HepG2 (cell line): ENCODE measurements around the gene USH2A.

Source experiments
- ARNTL ChIP-seq: sonication (generic); formaldehyde crosslinking; IDR thresholded peaks from 2 replicates; pipeline ENCODE4 v1.4.0; 2020; ENCODE audit warnings: mild to moderate bottlenecking, missing genetic modification reagents
- FOSL1 ChIP-seq: sonication (generic); formaldehyde crosslinking; IDR thresholded peaks from 2 replicates; pipeline ENCODE4 v1.9.0; 2021; ENCODE audit warnings: missing genetic modification reagents, borderline replicate concordance
- HDAC6 ChIP-seq: fragments of 200-600 bp; sonication (generic); IDR thresholded peaks from 2 replicates; pipeline ENCODE4 v1.7.0; 2017; ENCODE audit warnings: mild to moderate bottlenecking, antibody characterized with exemption, low read length, low read depth
- IRF9 ChIP-seq: sonication (generic); formaldehyde crosslinking; IDR thresholded peaks from 2 replicates; pipeline ENCODE4 v1.8.0; 2022; ENCODE audit warnings: missing genetic modification reagents, mild to moderate bottlenecking, borderline replicate concordance
- MAFK ChIP-seq, 2 experiments: IDR thresholded peaks in 1 of 2; conservative IDR thresholded peaks in 1 of 2; 2 replicates each; pipeline ENCODE4 v1.6.1; 2011; ENCODE audit warnings: improper control_type of control experiment in 2 of 2, low read length in 2 of 2
- MBNL3 ChIP-seq: fragments of 250-450 bp; sonication (Bioruptor Pico); conservative IDR thresholded peaks from 2 replicates; pipeline ENCODE4 v1.8.0; 2022; ENCODE audit warnings: mild to moderate bottlenecking, inconsistent platforms
- MLX ChIP-seq: IDR thresholded peaks from 2 replicates; pipeline ENCODE4 v1.6.1; 2016
- NFYB ChIP-seq: sonication (generic); formaldehyde crosslinking; IDR thresholded peaks from 2 replicates; pipeline ENCODE4 v1.4.0; 2020; ENCODE audit warnings: missing genetic modification reagents
- POLR2A ChIP-seq, 2 experiments: IDR thresholded peaks; 2 replicates each; pipeline ENCODE4 v1.6.1; 2011; ENCODE audit warnings: low read depth in 2 of 2, low read length in 2 of 2, mild to moderate bottlenecking in 1 of 2, moderate library complexity in 1 of 2; ENCODE audit not compliant: insufficient read depth in 1 of 2
- USF2 ChIP-seq, 2 experiments: sonication (generic) in 1 of 2; formaldehyde crosslinking in 1 of 2; IDR thresholded peaks; 2 replicates each; pipeline versions ENCODE4 v1.5.1 to v1.6.1; 2011 to 2020; ENCODE audit warnings: borderline replicate concordance in 1 of 2, low read depth in 1 of 2, low read length in 1 of 2, mild to moderate bottlenecking in 1 of 2, missing genetic modification reagents in 1 of 2, moderate library complexity in 1 of 2
- ZFP82 ChIP-seq: sonication (generic); formaldehyde crosslinking; IDR thresholded peaks from 2 replicates; pipeline ENCODE4 v1.5.1; 2020; ENCODE audit warnings: mild to moderate bottlenecking, missing genetic modification reagents, borderline replicate concordance
- ZFP91 ChIP-seq: sonication (generic); formaldehyde crosslinking; IDR thresholded peaks from 2 replicates; pipeline ENCODE4 v1.9.0; 2022; ENCODE audit warnings: missing genetic modification reagents, mild to moderate bottlenecking, borderline replicate concordance
- ZNF704 ChIP-seq: sonication (generic); formaldehyde crosslinking; IDR thresholded peaks from 2 replicates; pipeline ENCODE4 v1.8.1; 2023; ENCODE audit warnings: mild to moderate bottlenecking, inconsistent platforms, moderate library complexity, missing genetic modification reagents, borderline replicate concordance
- ZNF740 ChIP-seq: sonication (generic); formaldehyde crosslinking; IDR thresholded peaks from 2 replicates; pipeline ENCODE4 v1.4.0; 2020; ENCODE audit warnings: missing genetic modification reagents

- no peak for TF ChIP-seq FOSL1
- no peak for TF ChIP-seq ZFP82 (CRISPR knock-in tag)
- no peak for TF ChIP-seq NFYB (CRISPR knock-in tag)
- TF ChIP-seq IRF9 (CRISPR knock-in tag), result no peak
- no peak for TF ChIP-seq ZFP91 (CRISPR knock-in tag)
- TF ChIP-seq ARNTL (CRISPR knock-in tag), result no peak
- TF ChIP-seq HDAC6, result no peak
- no peak for TF ChIP-seq MAFK (conservative IDR thresholded peaks at IDR 0.05 in 1 of 2, IDR thresholded peaks at IDR 0.05 in 1 of 2; ENCODE audit: low read length in 2 of 2)
- no peak for TF ChIP-seq USF2 (IDR thresholded peaks at IDR 0.05; ENCODE audit: low read depth, low read length)
- no peak for TF ChIP-seq USF2 (CRISPR knock-in tag; IDR thresholded peaks at IDR 0.05; ENCODE audit: borderline replicate concordance)
- TF ChIP-seq MBNL3, result no peak
- TF ChIP-seq MLX, result no peak
- no peak for TF ChIP-seq ZNF704 (CRISPR knock-in tag)
- no peak for TF ChIP-seq ZNF740 (CRISPR knock-in tag)
- no peak for TF ChIP-seq POLR2A (IDR thresholded peaks at IDR 0.05; ENCODE audit: insufficient read depth in 1 of 2, low read depth in 2 of 2, low read length in 2 of 2)
Measured at GRCh38 chr1:216457356-216457755, 34.1 kb upstream of the USH2A start.
